SIG-M5 (cell line): ENCODE results near the gene ASAP2.

Experiments
- DNase-seq: peaks from one replicate; lab custom pipeline; 2025; lab: John Stamatoyannopoulos, UW

Gene ASAP2

GRCh38 chr2:9298583-9298982 lies 92.0 kb downstream of the ASAP2 start:
- no peak for DNase-seq

- DNase-seq, result no peak
Observed at GRCh38 chr2:9299161-9300100, 92.8 kb downstream of the ASAP2 start.

GRCh38 chr2:9300214-9300613 lies 93.6 kb downstream of the ASAP2 start:
- no peak for DNase-seq

- DNase-seq, result no peak
Observed at GRCh38 chr2:9300829-9301453, 94.3 kb downstream of the ASAP2 start.

- DNase-seq, result no peak
Observed at GRCh38 chr2:9302755-9303154, 96.1 kb downstream of the ASAP2 start.

- no peak for DNase-seq
Observed at GRCh38 chr2:9303528-9304225, 97.1 kb downstream of the ASAP2 start.

GRCh38 chr2:9306911-9307310 lies 100.3 kb downstream of the ASAP2 start:
- DNase-seq, result no peak

GRCh38 chr2:9307535-9307934 lies 100.9 kb downstream of the ASAP2 start:
- no peak for DNase-seq

GRCh38 chr2:9308186-9308955 lies 101.8 kb downstream of the ASAP2 start:
- no peak for DNase-seq

- no peak for DNase-seq
Observed at GRCh38 chr2:9309147-9309546, 102.5 kb downstream of the ASAP2 start.

GRCh38 chr2:9310377-9310776 lies 103.8 kb downstream of the ASAP2 start:
- no peak for DNase-seq

GRCh38 chr2:9310798-9311197 lies 104.2 kb downstream of the ASAP2 start:
- no peak for DNase-seq

- DNase-seq, result no peak
Observed at GRCh38 chr2:9311488-9311887, 104.9 kb downstream of the ASAP2 start.

- no peak for DNase-seq
Observed at GRCh38 chr2:9312591-9312990, 106.0 kb downstream of the ASAP2 start.

GRCh38 chr2:9313443-9313842 lies 106.8 kb downstream of the ASAP2 start:
- DNase-seq, result no peak

- no peak for DNase-seq
Observed at GRCh38 chr2:9315280-9315847, 108.8 kb downstream of the ASAP2 start.

- no peak for DNase-seq
Observed at GRCh38 chr2:9317559-9317958, 110.9 kb downstream of the ASAP2 start.

GRCh38 chr2:9318461-9319337 lies 112.1 kb downstream of the ASAP2 start:
- no peak for DNase-seq

GRCh38 chr2:9319338-9319715 lies 112.7 kb downstream of the ASAP2 start:
- DNase-seq, result no peak

GRCh38 chr2:9322576-9322975 lies 116.0 kb downstream of the ASAP2 start:
- DNase-seq, result no peak

- no peak for DNase-seq
Observed at GRCh38 chr2:9325428-9325827, 118.8 kb downstream of the ASAP2 start.
